A673 (cell line): ENCODE data around the gene NTRK3.

Source experiments
- CTCF ChIP-seq: fragments of 300-800, 200-600 bp; sonication (generic); conservative IDR thresholded peaks from 2 replicates; pipeline ENCODE4 v1.5.1; 2017; ENCODE audit warnings: low read depth, mild to moderate bottlenecking, antibody characterized with exemption, low read length, moderate library complexity, mixed read lengths
- EZH2 ChIP-seq: fragments of 200-600 bp; sonication (generic); IDR thresholded peaks from 2 replicates; pipeline ENCODE4 v1.6.1; 2017; ENCODE audit warnings: borderline replicate concordance, low read depth, mild to moderate bottlenecking, mixed read lengths, antibody characterized with exemption, low read length; ENCODE audit not compliant: poor library complexity, severe bottlenecking

GRCh38 chr15:88300089-88300488, 43.5 kb upstream of the NTRK3 start:
- no peak for TF ChIP-seq EZH2
- TF ChIP-seq CTCF: no peak
